ENCODE measurements around the gene ZNF532.

The ZNF532 gene

DNA sequence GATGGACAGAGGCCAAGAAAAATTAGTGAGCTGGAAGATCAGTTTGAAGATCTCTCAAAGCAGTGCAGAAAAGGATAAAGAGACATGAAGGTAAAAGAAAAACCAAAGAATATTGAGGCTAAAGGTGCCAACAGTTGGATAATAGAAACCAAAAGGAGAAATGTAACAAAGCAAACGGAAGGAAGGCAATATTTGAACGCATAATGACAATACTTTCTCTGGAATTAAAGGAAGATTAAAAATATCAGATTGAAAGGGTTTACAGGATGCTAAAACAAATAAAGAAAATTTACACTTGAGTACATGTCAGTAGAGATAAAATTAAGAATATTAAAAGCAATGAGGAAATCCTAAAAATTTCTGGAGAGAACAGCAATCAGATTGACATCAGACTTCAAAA is 149.1 kb downstream of the ZNF532 start:
- Histone ChIP-seq H4K20me1 (ENCODE audit: insufficient read depth, low read length) (no peaks in the 10 kb centered on the region), H3K4me3 (ENCODE audit: low read depth in 1 of 2, low read length in 2 of 2) (no peak overlapping the region), H3K4me2 (ENCODE audit: insufficient read depth, low read length) (no peak overlapping the region), H3K36me3 (ENCODE audit: insufficient read depth, low read length) (no peaks in the 10 kb centered on the region), H3K79me2 (ENCODE audit: insufficient read depth, low read length) (no peaks in the 10 kb centered on the region), H3K9me3 (ENCODE audit: insufficient read depth, low read length, severe bottlenecking) (no peaks in the 10 kb centered on the region), H3K27ac (ENCODE audit: low read length) (no peak overlapping the region), H3K4me1 (ENCODE audit: insufficient read depth, low read length) (no peaks in the 10 kb centered on the region), H3K9ac (ENCODE audit: low read depth, low read length) (no peak overlapping the region), H2AFZ (ENCODE audit: low read depth, low read length) (no peak overlapping the region), H3K27me3 (ENCODE audit: insufficient read depth, low read length, poor library complexity) (peaks cover 6% of the 10 kb centered on the region)
- DNase-seq, result no peak
- TF ChIP-seq, protein P1, sequence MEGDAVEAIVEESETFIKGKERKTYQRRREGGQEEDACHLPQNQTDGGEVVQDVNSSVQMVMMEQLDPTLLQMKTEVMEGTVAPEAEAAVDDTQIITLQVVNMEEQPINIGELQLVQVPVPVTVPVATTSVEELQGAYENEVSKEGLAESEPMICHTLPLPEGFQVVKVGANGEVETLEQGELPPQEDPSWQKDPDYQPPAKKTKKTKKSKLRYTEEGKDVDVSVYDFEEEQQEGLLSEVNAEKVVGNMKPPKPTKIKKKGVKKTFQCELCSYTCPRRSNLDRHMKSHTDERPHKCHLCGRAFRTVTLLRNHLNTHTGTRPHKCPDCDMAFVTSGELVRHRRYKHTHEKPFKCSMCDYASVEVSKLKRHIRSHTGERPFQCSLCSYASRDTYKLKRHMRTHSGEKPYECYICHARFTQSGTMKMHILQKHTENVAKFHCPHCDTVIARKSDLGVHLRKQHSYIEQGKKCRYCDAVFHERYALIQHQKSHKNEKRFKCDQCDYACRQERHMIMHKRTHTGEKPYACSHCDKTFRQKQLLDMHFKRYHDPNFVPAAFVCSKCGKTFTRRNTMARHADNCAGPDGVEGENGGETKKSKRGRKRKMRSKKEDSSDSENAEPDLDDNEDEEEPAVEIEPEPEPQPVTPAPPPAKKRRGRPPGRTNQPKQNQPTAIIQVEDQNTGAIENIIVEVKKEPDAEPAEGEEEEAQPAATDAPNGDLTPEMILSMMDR (IDR thresholded peaks at IDR 0.05; ENCODE audit: borderline replicate concordance, extremely low read depth, low read length, poor library complexity, severe bottlenecking), result no peak
- no peak for TF ChIP-seq EZH2 (IDR thresholded peaks at IDR 0.05; ENCODE audit: borderline replicate concordance, low read depth, low read length, severe bottlenecking)
- no peak for ATAC-seq (ENCODE audit: insufficient read depth, low read depth)

DNA sequence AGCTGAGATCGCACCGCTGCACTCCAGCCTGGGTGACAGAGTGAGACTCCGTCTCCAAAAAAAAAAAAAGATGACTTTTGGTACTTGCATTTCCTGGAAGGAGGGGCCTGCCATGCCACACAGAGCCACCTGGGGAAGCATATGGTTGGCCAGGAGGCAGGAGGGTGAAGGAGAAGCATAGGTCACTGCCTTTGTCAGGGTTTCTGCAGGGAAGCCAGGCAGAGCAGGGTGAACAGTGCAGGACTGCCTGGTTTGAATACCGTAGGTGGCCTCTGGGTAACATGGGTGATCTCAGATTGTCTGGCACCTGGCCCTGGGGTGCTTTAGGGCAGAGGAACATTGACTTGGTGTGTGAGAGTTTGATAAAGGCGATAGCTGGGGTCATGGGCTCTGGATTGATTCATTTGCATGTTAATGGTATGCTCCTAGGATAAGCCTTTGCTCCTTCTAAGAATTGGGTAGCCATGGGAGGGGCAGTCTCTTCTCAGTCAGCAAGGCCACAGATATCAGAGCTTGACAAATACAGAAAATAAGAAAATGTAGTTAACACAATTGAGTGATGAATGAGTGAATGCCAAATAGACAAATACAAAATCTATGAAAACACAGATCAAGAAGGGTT is 151.0 kb downstream of the ZNF532 start:
- no peaks in the 10 kb centered on the region for H3K9me3 ChIP-seq (ENCODE audit: insufficient read depth, low read length, severe bottlenecking)
- no peak overlapping the region for H3K9ac ChIP-seq (ENCODE audit: low read depth, low read length)
- no peaks in the 10 kb centered on the region for H3K79me2 ChIP-seq (ENCODE audit: insufficient read depth, low read length)
- H3K27ac ChIP-seq (ENCODE audit: low read length), result no peak overlapping the region
- no peaks in the 10 kb centered on the region for H4K20me1 ChIP-seq (ENCODE audit: insufficient read depth, low read length)
- no peak for DNase-seq
- H3K4me1 ChIP-seq (ENCODE audit: insufficient read depth, low read length), result no peaks in the 10 kb centered on the region
- no peaks in the 10 kb centered on the region for H3K36me3 ChIP-seq (ENCODE audit: insufficient read depth, low read length)
- no peak overlapping the region for H3K4me2 ChIP-seq (ENCODE audit: insufficient read depth, low read length)
- peaks cover 6% of the 10 kb centered on the region for H3K27me3 ChIP-seq (ENCODE audit: insufficient read depth, low read length, poor library complexity)
- no peak for ATAC-seq (ENCODE audit: insufficient read depth, low read depth)
- H2AFZ ChIP-seq (ENCODE audit: low read depth, low read length), result no peak overlapping the region
- no peak overlapping the region for H3K4me3 ChIP-seq (ENCODE audit: low read depth in 1 of 2, low read length in 2 of 2)
- TF ChIP-seq, protein P1 (IDR thresholded peaks at IDR 0.05; ENCODE audit: borderline replicate concordance, extremely low read depth, low read length, poor library complexity, severe bottlenecking), result no peak
- no peak for TF ChIP-seq EZH2 (IDR thresholded peaks at IDR 0.05; ENCODE audit: borderline replicate concordance, low read depth, low read length, severe bottlenecking)

DNA sequence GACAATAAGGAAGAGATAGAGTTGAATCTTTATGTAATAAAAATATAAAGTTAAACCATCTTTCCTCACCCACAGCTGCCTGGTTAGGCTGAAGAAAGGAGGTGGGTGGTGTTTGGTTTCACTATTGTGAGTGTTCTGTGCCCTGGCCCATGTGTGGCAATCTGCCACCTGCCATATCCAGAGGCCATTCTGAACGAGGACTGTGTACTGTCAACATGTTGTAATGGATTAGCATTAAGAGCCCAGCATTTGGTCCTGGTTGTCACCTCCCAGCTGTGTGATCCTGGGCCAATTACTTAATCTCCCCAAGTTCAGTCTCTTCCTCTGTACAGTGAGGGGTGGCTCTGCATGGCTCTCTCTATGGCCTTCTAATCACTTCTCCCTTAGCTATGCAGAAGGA is 156.8 kb downstream of the ZNF532 start:
- DNase-seq (no peak), ATAC-seq (ENCODE audit: insufficient read depth, low read depth) (no peak)
- H3K4me1 ChIP-seq (ENCODE audit: insufficient read depth, low read length), result no peaks in the 10 kb centered on the region
- H4K20me1 ChIP-seq (ENCODE audit: insufficient read depth, low read length), result no peaks in the 10 kb centered on the region
- no peak overlapping the region for H3K27ac ChIP-seq (ENCODE audit: low read length)
- H2AFZ ChIP-seq (ENCODE audit: low read depth, low read length), result no peak overlapping the region
- H3K9me3 ChIP-seq (ENCODE audit: insufficient read depth, low read length, severe bottlenecking), result no peaks in the 10 kb centered on the region
- H3K9ac ChIP-seq (ENCODE audit: low read depth, low read length), result no peak overlapping the region
- no peak overlapping the region for H3K4me2 ChIP-seq (ENCODE audit: insufficient read depth, low read length)
- TF ChIP-seq EZH2 (IDR thresholded peaks at IDR 0.05; ENCODE audit: borderline replicate concordance, low read depth, low read length, severe bottlenecking), result no peak
- TF ChIP-seq, protein P1 (IDR thresholded peaks at IDR 0.05; ENCODE audit: borderline replicate concordance, extremely low read depth, low read length, poor library complexity, severe bottlenecking), result no peak
- peaks cover 3% of the 10 kb centered on the region for H3K27me3 ChIP-seq (ENCODE audit: insufficient read depth, low read length, poor library complexity)
- H3K36me3 ChIP-seq (ENCODE audit: insufficient read depth, low read length), result no peaks in the 10 kb centered on the region
- H3K4me3 ChIP-seq (ENCODE audit: low read depth in 1 of 2, low read length in 2 of 2), result no peak overlapping the region
- H3K79me2 ChIP-seq (ENCODE audit: insufficient read depth, low read length), result no peaks in the 10 kb centered on the region

All from DND-41 (cell line).